Fibroblast of the aortic adventitia (primary cell): ENCODE measurements around the gene ZNF423. TPM values are rescaled to one million over a fixed set of nuclear protein-coding genes. Genes with fewer than 3 reads are reported as not detected.

ENCODE experiments used
- DNase-seq: peaks from one replicate; pipeline ENCODE4 v3.0.0-alpha.2; 2010; ENCODE audit warnings: low read depth
- H3K4me3 ChIP-seq: 2 replicates; pipeline ENCODE4 v1.5.1; 2011; ENCODE audit warnings: low read depth, mild to moderate bottlenecking, control low read depth, low read length, moderate library complexity
- CTCF ChIP-seq: IDR thresholded peaks from 2 replicates; pipeline ENCODE4 v1.5.1; 2011; ENCODE audit warnings: mild to moderate bottlenecking, low read length, control low read depth, inconsistent platforms; ENCODE audit not compliant: insufficient read depth
- total RNA-seq: library from RNA; depleted of rRNA; stranded (reverse); fragments of >200 nt; gene quantifications from 2 replicates; pipeline ENCODE4 v1.2.3, GENCODE V29; 2012; ENCODE audit warnings: low replicate concordance

The ZNF423 gene
- total RNA-seq, 1 donor, result 13.5 TPM

DNA sequence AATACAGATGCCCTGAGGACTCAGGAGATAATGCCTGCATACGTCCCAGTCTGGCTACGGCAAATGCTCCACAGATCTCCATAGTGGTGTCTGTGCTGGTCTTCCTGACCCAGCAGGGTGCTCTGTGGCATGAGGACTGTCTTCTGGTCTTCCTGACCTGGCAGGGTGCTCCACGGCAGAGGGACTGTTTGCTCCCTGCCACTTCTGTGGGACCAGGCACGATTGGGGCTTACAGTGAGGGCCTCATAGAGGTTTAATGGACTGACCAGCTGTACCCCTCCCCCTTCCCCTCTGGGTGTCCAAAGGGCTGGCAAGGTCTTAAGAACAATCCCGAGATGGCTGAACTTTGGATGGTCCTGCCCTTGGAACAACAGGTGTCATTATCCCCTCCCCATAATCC, 359.3 kb downstream of the ZNF423 start:
- no peak for DNase-seq
- H3K4me3 ChIP-seq, result no peak overlapping the region
- TF ChIP-seq CTCF, result no peak

DNA sequence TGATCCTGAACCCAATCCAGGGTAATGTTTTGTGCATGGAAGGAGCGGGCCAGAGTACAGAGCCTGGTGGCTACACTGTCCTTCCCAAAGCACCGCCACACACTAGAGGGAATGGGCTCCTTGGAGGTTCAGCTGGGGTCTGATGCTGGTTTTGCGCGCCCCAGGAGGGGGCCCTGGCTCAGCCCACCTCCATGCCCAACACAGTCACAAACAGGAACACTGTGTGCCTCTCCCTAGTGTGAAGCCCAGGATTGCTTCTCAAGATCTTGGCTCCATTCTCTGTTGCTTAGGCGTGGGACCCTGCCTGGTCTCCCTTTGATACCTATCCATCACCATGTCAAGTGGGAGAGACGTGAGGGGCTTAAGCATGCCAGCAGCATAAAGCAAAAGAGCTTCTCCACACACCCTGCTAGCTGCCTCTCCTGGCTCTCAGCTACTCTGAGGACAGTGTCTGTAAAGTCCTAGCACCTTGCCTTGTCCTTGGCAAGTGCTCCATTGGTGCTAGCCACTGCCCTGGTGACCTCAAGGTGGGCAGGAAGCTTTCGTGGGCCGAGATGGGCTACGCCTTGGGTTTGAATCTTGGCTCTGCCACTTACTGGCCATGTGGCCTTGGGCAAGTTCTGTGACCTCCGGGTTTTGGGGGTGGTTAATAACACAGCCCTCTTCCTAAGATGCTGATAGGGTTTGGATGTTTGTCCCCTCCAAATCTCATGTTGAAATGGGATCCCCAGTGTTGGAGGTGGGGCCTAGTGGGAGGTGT, 360.1 kb downstream of the ZNF423 start:
- DNase-seq, result no peak
- no peak overlapping the region for H3K4me3 ChIP-seq
- no peak for TF ChIP-seq CTCF

- no peak overlapping the region for H3K4me3 ChIP-seq
- DNase-seq, result no peak
- TF ChIP-seq CTCF, result no peak
These were observed 360.9 kb downstream of the ZNF423 start for GRCh38 chr16:49494891-49495566.

DNA sequence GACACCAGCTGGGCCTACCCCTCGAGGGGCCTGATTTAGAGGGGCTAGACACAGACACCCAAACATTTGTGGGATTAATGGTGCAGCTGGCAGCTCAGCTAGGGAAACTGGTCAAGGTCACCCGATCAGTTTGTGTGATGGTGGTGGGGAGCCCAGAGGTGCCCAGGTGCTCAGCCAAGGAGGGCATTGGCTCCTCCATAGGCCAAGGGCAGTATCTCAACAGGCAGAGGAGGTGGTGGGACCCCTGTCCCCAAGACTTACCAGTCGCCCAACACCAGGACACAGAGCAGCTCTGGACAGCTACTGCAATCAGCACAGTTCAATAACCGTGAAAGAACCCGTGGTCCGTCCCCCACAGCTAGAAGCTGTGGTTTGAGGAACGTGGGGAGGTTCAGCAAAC, 361.4 kb downstream of the ZNF423 start:
- no peak for DNase-seq
- H3K4me3 ChIP-seq, result no peak overlapping the region
- no peak for TF ChIP-seq CTCF

GRCh38 chr16:49493836-49494235, 362.1 kb downstream of the ZNF423 start:
- DNase-seq, result no peak
- no peak overlapping the region for H3K4me3 ChIP-seq
- no peak for TF ChIP-seq CTCF

GRCh38 chr16:49492896-49493626, 362.9 kb downstream of the ZNF423 start:
- H3K4me3 ChIP-seq, result no peak overlapping the region
- no peak for TF ChIP-seq CTCF
- no peak for DNase-seq
